Tibial nerve (tissue), 4 donors: ENCODE data around the gene ADRA2C. TPM values are rescaled to one million over a fixed set of nuclear protein-coding genes. Genes with fewer than 3 reads are reported as not detected.

ENCODE experiments used
- DNase-seq, 2 donors: peaks; one replicate each; pipeline ENCODE4 v3.0.0-alpha.2; 2019; ENCODE audit warnings: low spot score in 2 of 2
- H3K27ac ChIP-seq, 4 donors: fragments of 200-600 bp; sonication (generic) in 3 of 4; one replicate each; pipeline ENCODE4 v1.5.1; 2017 to 2019; ENCODE audit warnings: mild to moderate bottlenecking in 1 of 4
- H3K27me3 ChIP-seq, 2 donors: fragments of 200-600 bp; sonication (generic) in 1 of 2; one replicate each; pipeline versions ENCODE4 v1.5.1 to v1.6.0; 2017 to 2019
- H3K36me3 ChIP-seq, 3 donors: fragments of 200-600 bp; sonication (generic); one replicate each; pipeline ENCODE4 v1.5.1; 2018 to 2019
- H3K4me1 ChIP-seq, 4 donors: fragments of 200-600 bp; sonication (generic) in 3 of 4; one replicate each; pipeline ENCODE4 v1.5.1; 2017 to 2019
- H3K4me3 ChIP-seq, 4 donors: fragments of 200-600 bp; sonication (generic) in 3 of 4; one replicate each; pipeline ENCODE4 v1.5.1; 2017 to 2019; ENCODE audit warnings: mild to moderate bottlenecking in 1 of 4, moderate library complexity in 1 of 4
- H3K9me3 ChIP-seq, 4 donors: fragments of 200-600 bp; sonication (generic) in 3 of 4; one replicate each; pipeline ENCODE4 v1.5.1; 2017 to 2019
- CTCF ChIP-seq, 5 experiments: fragments of 200-600 bp in 3 of 5; fragments of 450-650 bp in 2 of 5; sonication (generic) in 3 of 5; IDR thresholded peaks; one replicate each; pipeline ENCODE4 v1.5.1; 2016 to 2019; ENCODE audit warnings: antibody characterized with exemption in 5 of 5, mild to moderate bottlenecking in 3 of 5, moderate library complexity in 2 of 5
- EP300 ChIP-seq, 2 donors: sonication (generic); formaldehyde crosslinking; IDR thresholded peaks; one replicate each; pipeline ENCODE4 v1.6.1; 2017; ENCODE audit warnings: antibody characterized with exemption in 2 of 2, mild to moderate bottlenecking in 1 of 2
- POLR2A ChIP-seq, 2 donors: fragments of 450-650 bp; IDR thresholded peaks; one replicate each; pipeline ENCODE4 v1.6.1; 2017; ENCODE audit warnings: antibody characterized with exemption in 2 of 2, mild to moderate bottlenecking in 2 of 2, moderate library complexity in 2 of 2
- WGBS, 2 donors: methylation state at CpG; one replicate each; pipeline ENCODE4 v1.1.5; 2018; 5-methylcytosine and 5-hydroxymethylcytosine counted together
- total RNA-seq, 4 donors: library from RNA; depleted of rRNA; stranded (reverse); fragments of >200 nt; gene quantifications; one replicate each; pipeline ENCODE4 v1.1.0, GENCODE V29; 2016

The ADRA2C gene
- total RNA-seq, 4 donors from 2014 or later, result 3.1 to 13.2 (median 7.5) TPM

- H3K36me3 ChIP-seq, result no peaks in the 10 kb centered on the region
- no peaks in the 10 kb centered on the region for H3K4me1 ChIP-seq
- H3K27me3 ChIP-seq, result no peaks in the 10 kb centered on the region
- DNase-seq, result no peak
- no peak for TF ChIP-seq EP300 (IDR thresholded peaks at IDR 0.05)
- TF ChIP-seq POLR2A (IDR thresholded peaks at IDR 0.05), result no peak
- H3K4me3 ChIP-seq, result no peak overlapping the region
- H3K27ac ChIP-seq, result no peak overlapping the region
- 91% methylated on average over 2 of the region's 2 CpGs for WGBS, 2 donors
- peaks cover 0 to 46% (median 5%) of the 10 kb centered on the region in 4 donors for H3K9me3 ChIP-seq
These were observed 30.8 kb downstream of the ADRA2C start for GRCh38 chr4:3796960-3797359.

GRCh38 chr4:3797831-3798790, 31.9 kb downstream of the ADRA2C start:
- no peak overlapping the region for H3K4me3 ChIP-seq
- TF ChIP-seq CTCF (IDR thresholded peaks at IDR 0.05) (no peak), POLR2A (IDR thresholded peaks at IDR 0.05) (no peak), EP300 (IDR thresholded peaks at IDR 0.05) (no peak)
- peaks cover 0 to 46% (median 5%) of the 10 kb centered on the region in 4 donors for H3K9me3 ChIP-seq
- no peak for DNase-seq
- H3K36me3 ChIP-seq, result no peaks in the 10 kb centered on the region
- no peak overlapping the region for H3K27ac ChIP-seq
- 80% methylated on average over 26 to 28 of the region's 28 CpGs for WGBS, 2 donors
- no peaks in the 10 kb centered on the region for H3K27me3 ChIP-seq
- no peaks in the 10 kb centered on the region for H3K4me1 ChIP-seq

GRCh38 chr4:3799496-3799895, 33.3 kb downstream of the ADRA2C start:
- WGBS, 2 donors, result 76 to 84% methylated on average over 13 of the region's 13 CpGs
- DNase-seq, result no peak
- H3K27me3 ChIP-seq, result no peaks in the 10 kb centered on the region

GRCh38 chr4:3800351-3800750, 34.2 kb downstream of the ADRA2C start:
- TF ChIP-seq EP300 (IDR thresholded peaks at IDR 0.05) (no peak), CTCF (IDR thresholded peaks at IDR 0.05) (no peak), POLR2A (IDR thresholded peaks at IDR 0.05) (no peak)
- H3K9me3 ChIP-seq, result peaks cover 0 to 25% (median 3%) of the 10 kb centered on the region in 4 donors
- 58 to 66% methylated on average over 12 of the region's 12 CpGs for WGBS, 2 donors
- H3K4me1 ChIP-seq, result no peaks in the 10 kb centered on the region
- H3K27me3 ChIP-seq, result no peaks in the 10 kb centered on the region
- no peaks in the 10 kb centered on the region for H3K36me3 ChIP-seq
- no peak overlapping the region for H3K27ac ChIP-seq
- no peak for DNase-seq
- H3K4me3 ChIP-seq, result no peak overlapping the region

More at GRCh38 chr4:3799496-3799895, 33.3 kb downstream of the ADRA2C start:
- peaks cover 0 to 34% (median 5%) of the 10 kb centered on the region in 4 donors for H3K9me3 ChIP-seq
- TF ChIP-seq CTCF (IDR thresholded peaks at IDR 0.05) (no peak), EP300 (IDR thresholded peaks at IDR 0.05) (no peak)
- H3K27ac ChIP-seq, result no peak overlapping the region
- H3K4me3 ChIP-seq, result no peak overlapping the region
- no peaks in the 10 kb centered on the region for H3K36me3 ChIP-seq
- H3K4me1 ChIP-seq, result no peaks in the 10 kb centered on the region

GRCh38 chr4:3801521-3801920, 35.3 kb downstream of the ADRA2C start:
- peaks cover 0 to 5% of the 10 kb centered on the region in 2 donors for H3K27me3 ChIP-seq
- H3K4me3 ChIP-seq, result no peak overlapping the region
- DNase-seq, result no peak
- TF ChIP-seq EP300 (IDR thresholded peaks at IDR 0.05), result no peak
- peaks cover 0 to 14% (median 0%) of the 10 kb centered on the region in 4 donors for H3K9me3 ChIP-seq
- H3K27ac ChIP-seq, result no peak overlapping the region
- H3K36me3 ChIP-seq, result no peaks in the 10 kb centered on the region
- H3K4me1 ChIP-seq, result no peaks in the 10 kb centered on the region
- 89 to 91% methylated on average over 8 of the region's 8 CpGs for WGBS, 2 donors

GRCh38 chr4:3801931-3802550, 35.9 kb downstream of the ADRA2C start:
- DNase-seq, result no peak
- H3K27me3 ChIP-seq, result peaks cover 0 to 5% of the 10 kb centered on the region in 2 donors

More at GRCh38 chr4:3801931-3802550, 35.9 kb downstream of the ADRA2C start:
- 72 to 75% methylated on average over 14 to 15 of the region's 15 CpGs for WGBS, 2 donors
- no peaks in the 10 kb centered on the region for H3K36me3 ChIP-seq
- H3K27ac ChIP-seq, result no peak overlapping the region
- no peak for TF ChIP-seq EP300 (IDR thresholded peaks at IDR 0.05)
- no peak for TF ChIP-seq CTCF (IDR thresholded peaks at IDR 0.05)
- TF ChIP-seq POLR2A (IDR thresholded peaks at IDR 0.05), result no peak
- no peak overlapping the region for H3K4me3 ChIP-seq
- H3K9me3 ChIP-seq, result peaks cover 0 to 8% (median 0%) of the 10 kb centered on the region in 4 donors
- no peaks in the 10 kb centered on the region for H3K4me1 ChIP-seq
